Ishikawa (cell line): Measurements from ENCODE around the gene CPNE9.
A peak's percentile ranks its signal among the peaks of the same experiment; 100 is the strongest.

Source experiments
- CEBPB ChIP-seq: IDR thresholded peaks from 2 replicates; pipeline ENCODE4 v1.6.1; 2012
- CREB1 ChIP-seq: IDR thresholded peaks from 2 replicates; pipeline ENCODE4 v1.6.1; 2012; ENCODE audit warnings: low read depth
- EGR1 ChIP-seq: IDR thresholded peaks from 2 replicates; pipeline ENCODE4 v1.6.1; 2012
- EP300 ChIP-seq: IDR thresholded peaks from 2 replicates; pipeline ENCODE4 v1.6.1; 2012; ENCODE audit warnings: borderline replicate concordance
- FOXM1 ChIP-seq: IDR thresholded peaks from 2 replicates; pipeline ENCODE4 v1.6.1; 2012; ENCODE audit warnings: low read depth, borderline replicate concordance
- NFIC ChIP-seq: IDR thresholded peaks from 2 replicates; pipeline ENCODE4 v1.6.1; 2012
- RAD21 ChIP-seq: IDR thresholded peaks from 2 replicates; pipeline ENCODE4 v1.6.1; 2012; ENCODE audit warnings: low read depth
- TAF1 ChIP-seq: IDR thresholded peaks from 2 replicates; pipeline ENCODE4 v1.6.1; 2012; ENCODE audit warnings: low read depth, mild to moderate bottlenecking
- TCF12 ChIP-seq: IDR thresholded peaks from 2 replicates; pipeline ENCODE4 v1.6.1; 2012; ENCODE audit warnings: low read depth
- TEAD4 ChIP-seq: IDR thresholded peaks from 2 replicates; pipeline ENCODE4 v1.6.1; 2012
- YY1 ChIP-seq: IDR thresholded peaks from 2 replicates; pipeline ENCODE4 v1.6.1; 2012; ENCODE audit warnings: low read depth
- ZBTB7A ChIP-seq: IDR thresholded peaks from 2 replicates; pipeline ENCODE4 v1.6.1; 2012; ENCODE audit warnings: low read depth
- TF ChIP-seq, protein P1 (sequence below): IDR thresholded peaks from 2 replicates; pipeline ENCODE4 v1.6.1; 2012; ENCODE audit warnings: low read depth, mild to moderate bottlenecking
- TF ChIP-seq, protein P2 (sequence below): IDR thresholded peaks from 2 replicates; pipeline ENCODE4 v1.6.1; 2012
- TF ChIP-seq, protein P3 (sequence below): IDR thresholded peaks from 2 replicates; pipeline ENCODE4 v1.6.1; 2012

CPNE9 gene

DNA sequence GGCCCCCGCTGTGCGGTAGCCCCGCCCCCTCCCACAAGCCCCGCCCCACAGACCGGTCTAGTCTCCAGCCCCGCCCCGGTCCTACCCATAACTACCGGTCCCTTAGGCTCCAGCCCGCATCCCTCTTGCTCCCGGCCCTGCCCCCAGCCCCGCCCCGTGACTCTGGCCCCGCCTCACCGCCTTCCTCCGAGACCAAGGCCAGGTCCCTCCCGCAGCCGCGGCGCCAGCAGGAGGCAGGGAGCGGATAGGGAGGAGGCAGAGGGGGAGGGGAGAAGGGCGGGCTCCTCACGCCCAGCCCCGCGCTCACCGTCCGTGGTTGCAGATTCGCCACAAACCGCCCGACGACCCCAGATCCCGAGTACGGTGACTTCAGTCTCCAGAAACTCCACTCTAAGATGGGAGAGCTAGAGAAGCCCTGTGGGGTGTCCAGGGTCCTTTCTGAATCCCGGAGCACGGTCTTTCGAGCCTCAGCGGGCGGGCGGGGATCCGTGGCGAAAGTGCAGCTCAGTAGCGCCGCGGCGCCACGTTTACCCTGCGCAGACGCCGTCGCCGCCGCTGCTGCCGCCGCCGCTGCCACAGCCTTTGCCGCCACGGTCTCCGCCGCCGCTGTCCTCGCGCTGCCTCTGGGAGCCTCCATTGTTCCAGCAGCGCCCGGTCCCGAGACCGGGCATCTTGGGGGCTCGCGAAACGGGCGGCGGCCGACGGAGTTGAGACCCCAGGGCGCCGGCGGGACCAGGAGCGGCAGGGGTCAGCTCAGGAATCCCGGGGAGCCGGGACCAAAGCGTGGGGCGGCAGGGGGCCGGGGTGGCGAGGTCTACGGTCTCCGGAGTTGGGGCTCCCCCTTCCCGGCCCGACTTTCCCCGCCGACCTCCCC lies 27.8 kb downstream of the CPNE9 start, which contains the start of gene BRPF1:
Gene BRPF1 (plus strand): TSS at position 530 of the 874 bp plus-strand sequence. CDS start 2,406 bp downstream, outside the sequence.
- 0 out of 2 replicates have a peak, but pooled peaks have one; percentile 44 for TF ChIP-seq YY1
- peak; percentile 56; the same call in 1 of the 2 replicates for TF ChIP-seq CREB1
- peak; percentile 83 for TF ChIP-seq TAF1
- no peak for TF ChIP-seq CEBPB
- TF ChIP-seq TCF12, result peak; percentile 33; the same call in 1 of the 2 replicates
- TF ChIP-seq EGR1, result no peak; the same call in 1 of the 2 replicates
- TF ChIP-seq ZBTB7A, result peak; percentile 75; the same call in 1 of the 2 replicates
- TF ChIP-seq TEAD4, result no peak
- no peak for TF ChIP-seq RAD21
- peak; percentile 70 for TF ChIP-seq EP300
- TF ChIP-seq, protein P1, sequence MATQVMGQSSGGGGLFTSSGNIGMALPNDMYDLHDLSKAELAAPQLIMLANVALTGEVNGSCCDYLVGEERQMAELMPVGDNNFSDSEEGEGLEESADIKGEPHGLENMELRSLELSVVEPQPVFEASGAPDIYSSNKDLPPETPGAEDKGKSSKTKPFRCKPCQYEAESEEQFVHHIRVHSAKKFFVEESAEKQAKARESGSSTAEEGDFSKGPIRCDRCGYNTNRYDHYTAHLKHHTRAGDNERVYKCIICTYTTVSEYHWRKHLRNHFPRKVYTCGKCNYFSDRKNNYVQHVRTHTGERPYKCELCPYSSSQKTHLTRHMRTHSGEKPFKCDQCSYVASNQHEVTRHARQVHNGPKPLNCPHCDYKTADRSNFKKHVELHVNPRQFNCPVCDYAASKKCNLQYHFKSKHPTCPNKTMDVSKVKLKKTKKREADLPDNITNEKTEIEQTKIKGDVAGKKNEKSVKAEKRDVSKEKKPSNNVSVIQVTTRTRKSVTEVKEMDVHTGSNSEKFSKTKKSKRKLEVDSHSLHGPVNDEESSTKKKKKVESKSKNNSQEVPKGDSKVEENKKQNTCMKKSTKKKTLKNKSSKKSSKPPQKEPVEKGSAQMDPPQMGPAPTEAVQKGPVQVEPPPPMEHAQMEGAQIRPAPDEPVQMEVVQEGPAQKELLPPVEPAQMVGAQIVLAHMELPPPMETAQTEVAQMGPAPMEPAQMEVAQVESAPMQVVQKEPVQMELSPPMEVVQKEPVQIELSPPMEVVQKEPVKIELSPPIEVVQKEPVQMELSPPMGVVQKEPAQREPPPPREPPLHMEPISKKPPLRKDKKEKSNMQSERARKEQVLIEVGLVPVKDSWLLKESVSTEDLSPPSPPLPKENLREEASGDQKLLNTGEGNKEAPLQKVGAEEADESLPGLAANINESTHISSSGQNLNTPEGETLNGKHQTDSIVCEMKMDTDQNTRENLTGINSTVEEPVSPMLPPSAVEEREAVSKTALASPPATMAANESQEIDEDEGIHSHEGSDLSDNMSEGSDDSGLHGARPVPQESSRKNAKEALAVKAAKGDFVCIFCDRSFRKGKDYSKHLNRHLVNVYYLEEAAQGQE, result no peak
- TF ChIP-seq NFIC, result no peak
- TF ChIP-seq FOXM1, result no peak
- TF ChIP-seq, protein P2, sequence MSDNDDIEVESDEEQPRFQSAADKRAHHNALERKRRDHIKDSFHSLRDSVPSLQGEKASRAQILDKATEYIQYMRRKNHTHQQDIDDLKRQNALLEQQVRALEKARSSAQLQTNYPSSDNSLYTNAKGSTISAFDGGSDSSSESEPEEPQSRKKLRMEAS, result peak; percentile 70
- TF ChIP-seq, protein P3, sequence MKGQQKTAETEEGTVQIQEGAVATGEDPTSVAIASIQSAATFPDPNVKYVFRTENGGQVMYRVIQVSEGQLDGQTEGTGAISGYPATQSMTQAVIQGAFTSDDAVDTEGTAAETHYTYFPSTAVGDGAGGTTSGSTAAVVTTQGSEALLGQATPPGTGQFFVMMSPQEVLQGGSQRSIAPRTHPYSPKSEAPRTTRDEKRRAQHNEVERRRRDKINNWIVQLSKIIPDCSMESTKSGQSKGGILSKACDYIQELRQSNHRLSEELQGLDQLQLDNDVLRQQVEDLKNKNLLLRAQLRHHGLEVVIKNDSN, result peak; percentile 39; the same call in 1 of the 2 replicates

DNA sequence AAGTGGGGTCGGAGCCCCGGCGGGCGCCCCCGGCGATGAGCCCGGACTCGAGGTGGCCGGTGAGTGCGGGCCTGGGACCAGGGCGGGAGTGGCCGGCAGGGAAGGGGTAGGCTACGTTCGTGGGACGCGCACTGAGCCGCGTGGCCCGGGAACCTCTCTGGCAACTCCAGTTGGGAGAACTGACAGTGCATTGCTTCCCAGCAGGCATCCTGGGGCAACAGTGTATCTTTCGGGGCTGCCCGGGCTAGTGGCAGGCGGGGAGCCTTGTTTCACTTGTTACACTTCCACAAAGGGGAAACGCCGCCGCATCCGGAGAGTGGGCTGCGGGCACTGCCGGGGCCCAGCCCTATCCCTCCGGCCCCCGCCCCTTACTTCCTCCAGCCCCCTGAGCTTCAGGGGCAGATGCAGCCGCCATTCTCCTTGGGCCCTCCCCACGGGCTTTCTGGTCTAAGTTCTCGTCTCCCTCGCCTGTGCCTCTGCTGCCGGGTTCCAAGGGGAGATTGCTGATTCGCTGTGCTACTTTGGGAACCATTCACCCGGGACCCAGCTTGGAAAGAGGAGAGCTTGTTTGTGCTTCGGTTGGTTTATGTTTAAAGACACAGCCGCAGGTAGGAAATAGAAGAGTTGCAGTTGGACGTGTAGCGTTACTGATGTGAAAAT lies 28.6 kb downstream of the CPNE9 start:
- TF ChIP-seq EGR1 (no peak), ZBTB7A (peak; percentile 27; the same call in 1 of the 2 replicates)

DNA sequence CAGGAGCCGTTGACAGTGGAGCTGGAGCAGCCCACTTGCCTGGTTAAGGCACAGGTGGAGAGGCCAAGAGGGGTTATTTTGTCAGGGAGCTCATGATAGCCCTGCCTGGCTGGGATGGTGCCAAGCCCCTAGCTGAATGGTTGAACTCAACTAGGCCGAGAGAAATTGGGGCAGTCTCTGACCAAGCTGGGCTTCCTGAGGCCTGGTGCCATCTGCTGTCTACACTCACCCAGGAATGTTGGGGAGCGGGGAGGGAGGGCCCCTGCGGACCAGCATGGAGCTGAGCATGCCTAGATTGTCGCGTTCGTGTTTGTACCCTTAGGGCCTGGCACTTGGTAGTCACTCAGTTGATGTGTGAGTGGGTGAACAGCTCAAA lies 29.1 kb downstream of the CPNE9 start:
- TF ChIP-seq TAF1, result no peak

DNA sequence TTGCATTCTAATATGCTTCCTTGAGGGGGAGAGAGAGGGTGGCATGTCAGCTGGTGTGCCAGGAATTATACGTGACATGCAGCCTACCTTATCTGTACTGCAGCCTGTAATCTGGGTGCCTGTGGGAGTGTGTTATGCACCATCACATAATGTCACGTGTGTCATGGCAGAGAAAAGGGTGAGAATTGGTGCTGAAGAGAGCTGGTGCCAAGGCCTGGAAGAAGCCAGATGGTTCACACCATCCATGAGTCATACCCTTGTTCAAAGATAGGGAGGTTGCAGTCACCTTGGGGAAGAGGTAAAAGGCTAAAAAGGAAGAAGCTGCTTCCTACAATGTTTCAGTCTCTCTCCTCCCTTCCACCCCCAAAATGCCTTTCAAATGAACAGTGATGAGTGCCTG lies 33.2 kb downstream of the CPNE9 start:
- TF ChIP-seq TEAD4 (no peak), TCF12 (no peak)

DNA sequence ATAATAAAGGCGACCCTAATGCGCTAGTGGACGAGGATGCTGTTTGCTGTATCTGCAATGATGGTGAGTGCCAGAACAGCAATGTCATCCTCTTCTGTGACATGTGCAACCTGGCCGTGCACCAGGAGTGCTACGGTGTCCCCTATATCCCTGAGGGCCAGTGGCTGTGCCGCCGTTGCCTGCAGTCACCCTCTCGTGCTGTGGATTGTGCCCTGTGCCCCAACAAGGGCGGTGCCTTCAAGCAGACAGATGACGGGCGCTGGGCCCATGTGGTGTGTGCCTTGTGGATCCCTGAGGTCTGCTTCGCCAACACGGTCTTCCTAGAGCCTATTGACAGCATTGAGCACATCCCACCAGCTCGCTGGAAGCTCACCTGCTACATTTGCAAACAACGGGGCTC lies 35.5 kb downstream of the CPNE9 start:
- TF ChIP-seq ZBTB7A (no peak), TAF1 (no peak), RAD21 (no peak), NFIC (no peak), CEBPB (no peak), FOXM1 (no peak), EGR1 (no peak)

DNA sequence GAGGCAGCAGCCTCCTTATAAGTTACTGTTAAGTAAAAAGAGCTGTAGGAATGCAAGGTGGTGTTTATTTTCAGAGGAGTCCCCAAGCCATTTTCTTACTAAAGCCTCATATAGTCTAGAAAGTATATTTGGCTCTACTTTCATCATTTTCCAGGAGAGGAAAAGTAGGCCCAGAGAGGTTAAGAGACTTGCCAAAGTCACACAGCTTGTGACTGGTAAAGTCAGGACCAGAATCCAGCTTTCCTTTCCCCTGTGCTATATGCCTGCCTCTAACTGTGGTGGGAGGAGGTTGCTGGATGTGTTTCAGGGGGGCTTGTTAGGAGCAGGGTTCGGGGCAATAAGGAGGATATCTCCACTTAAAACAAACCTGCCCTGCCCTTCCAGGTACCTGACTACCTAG lies 38.9 kb downstream of the CPNE9 start:
- no peak for TF ChIP-seq CREB1
- TF ChIP-seq YY1, result no peak
- TF ChIP-seq EGR1, result no peak
- TF ChIP-seq ZBTB7A, result no peak
- no peak for TF ChIP-seq NFIC
- no peak for TF ChIP-seq TEAD4
- no peak for TF ChIP-seq TAF1
- TF ChIP-seq, protein P2, result no peak
- no peak for TF ChIP-seq CEBPB
- no peak for TF ChIP-seq TCF12
- TF ChIP-seq EP300, result no peak
- TF ChIP-seq RAD21, result no peak
- TF ChIP-seq, protein P1, result no peak
- no peak for TF ChIP-seq FOXM1
